HUES6 (cell line): ENCODE results near the gene NDUFA5.

ENCODE experiments used
- H3K27ac ChIP-seq: 2 replicates; pipeline ENCODE4 v1.7.0; 2013; ENCODE audit warnings: low read depth, mild to moderate bottlenecking, low read length, inconsistent platforms
- H3K27me3 ChIP-seq: 2 replicates; pipeline ENCODE4 v1.6.1; 2013; ENCODE audit warnings: low read length; ENCODE audit not compliant: control insufficient read depth, insufficient read depth
- H3K36me3 ChIP-seq: 2 replicates; pipeline ENCODE4 v1.6.1; 2013; ENCODE audit warnings: low read length; ENCODE audit not compliant: control insufficient read depth, insufficient read depth
- H3K4me1 ChIP-seq: 2 replicates; pipeline ENCODE4 v1.6.1; 2013; ENCODE audit warnings: low read length; ENCODE audit not compliant: control insufficient read depth, insufficient read depth
- H3K4me3 ChIP-seq: 2 replicates; pipeline ENCODE4 v1.5.1; 2013; ENCODE audit warnings: low read depth, low read length
- H3K9ac ChIP-seq: one replicate; pipeline ENCODE4 v1.6.1; 2013; ENCODE audit warnings: mild to moderate bottlenecking, low read length
- H3K9me3 ChIP-seq: 2 replicates; pipeline ENCODE4 v1.6.1; 2013; ENCODE audit warnings: low read depth, low read length; ENCODE audit not compliant: control insufficient read depth, insufficient read depth

Gene NDUFA5

DNA sequence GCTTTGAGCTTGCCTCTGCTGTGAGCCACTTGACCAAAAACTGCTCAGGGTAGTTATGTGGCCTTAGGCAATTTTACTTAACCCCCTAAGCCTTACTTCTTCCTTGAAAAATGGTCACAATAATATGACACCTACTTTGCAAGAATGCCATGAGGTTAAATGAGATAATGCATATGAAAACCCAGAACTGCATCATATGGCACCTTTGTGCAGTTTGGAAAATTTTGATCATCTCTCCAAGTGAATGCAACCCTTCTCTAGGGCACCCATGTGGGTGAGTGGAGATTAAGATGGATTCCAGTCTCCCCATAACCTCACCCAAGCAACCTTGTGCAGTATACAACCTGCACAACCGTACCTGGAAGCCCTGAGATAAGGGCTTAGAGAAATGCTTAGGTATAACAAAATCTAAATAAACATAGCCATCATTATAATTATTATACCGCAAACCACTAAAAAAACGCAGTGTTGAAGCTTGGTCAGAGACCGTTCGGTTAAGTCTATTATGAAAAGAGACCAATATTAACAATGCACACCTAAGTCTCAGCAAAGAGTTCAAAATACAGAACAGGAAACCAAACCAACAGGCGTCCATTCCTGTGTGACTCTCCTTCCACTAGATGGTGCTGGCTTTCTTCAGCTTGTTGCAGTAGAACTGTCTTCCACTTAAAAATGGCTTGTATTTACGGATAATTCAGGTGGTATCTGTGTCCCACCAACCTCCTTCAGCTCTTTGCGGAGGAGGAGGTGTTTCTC is 23.0 kb upstream of the NDUFA5 start:
- H3K27ac ChIP-seq = no peak overlapping the region
- no peaks in the 10 kb centered on the region for H3K27me3 ChIP-seq
- H3K4me3 ChIP-seq = no peak overlapping the region
- no peaks in the 10 kb centered on the region for H3K36me3 ChIP-seq
- no peaks in the 10 kb centered on the region for H3K9me3 ChIP-seq
- no peak overlapping the region for H3K9ac ChIP-seq
- peaks cover 11% of the 10 kb centered on the region for H3K4me1 ChIP-seq

DNA sequence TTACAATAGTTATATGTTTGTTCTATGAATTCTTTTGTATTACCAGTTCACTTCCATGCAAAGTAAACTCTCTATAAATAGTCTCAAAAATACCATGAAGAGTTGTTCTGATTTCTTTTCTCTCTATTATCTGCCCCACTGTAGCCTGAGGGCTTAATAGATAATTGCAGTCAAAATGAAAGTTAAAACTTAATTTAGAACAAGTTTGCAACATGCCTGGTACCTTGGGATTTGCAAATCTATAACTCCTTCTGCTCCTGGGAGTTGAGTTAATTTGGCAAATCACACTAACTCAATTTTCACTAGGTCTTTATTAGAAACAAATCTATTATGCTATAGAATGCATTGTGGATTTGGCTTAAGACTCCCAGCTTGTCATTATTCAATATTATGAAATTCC is 21.8 kb upstream of the NDUFA5 start:
- Histone ChIP-seq H3K36me3 (no peaks in the 10 kb centered on the region), H3K27me3 (no peaks in the 10 kb centered on the region), H3K4me3 (no peak overlapping the region), H3K9ac (no peak overlapping the region), H3K9me3 (no peaks in the 10 kb centered on the region), H3K27ac (no peak overlapping the region), H3K4me1 (peaks cover 23% of the 10 kb centered on the region)

GRCh38 chr7:123573896-123574467 is 16.4 kb upstream of the NDUFA5 start:
- Histone ChIP-seq H3K4me1 (peaks cover 29% of the 10 kb centered on the region), H3K27me3 (no peaks in the 10 kb centered on the region), H3K27ac (peak overlapping the region; percentile 68; the same call in 1 of the 2 replicates), H3K4me3 (no peak overlapping the region), H3K9ac (no peak overlapping the region), H3K9me3 (no peaks in the 10 kb centered on the region), H3K36me3 (no peaks in the 10 kb centered on the region)

DNA sequence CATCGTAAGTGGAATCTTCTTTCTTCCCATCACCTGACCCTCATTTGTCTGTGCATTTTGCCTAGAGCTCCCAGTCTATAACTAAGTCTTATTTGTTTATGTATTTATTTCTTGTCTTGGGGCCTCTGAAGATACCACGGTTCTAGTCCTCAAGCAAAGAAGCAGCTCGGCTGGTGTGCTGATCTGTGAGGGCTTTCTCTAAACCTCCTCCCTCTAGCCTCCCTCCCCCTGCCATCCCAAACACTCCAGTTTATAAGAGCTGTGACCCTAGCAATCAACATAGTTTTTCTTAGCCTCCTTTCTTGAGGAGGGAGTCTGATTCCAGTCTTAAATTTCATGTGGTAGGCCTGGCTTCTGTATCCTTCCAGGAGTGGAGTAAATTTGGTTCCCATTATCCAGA is 15.7 kb upstream of the NDUFA5 start:
- H3K9me3 ChIP-seq = no peaks in the 10 kb centered on the region
- no peaks in the 10 kb centered on the region for H3K36me3 ChIP-seq
- H3K9ac ChIP-seq = no peak overlapping the region

GRCh38 chr7:123571684-123572083 is 14.1 kb upstream of the NDUFA5 start:
- H3K27me3 ChIP-seq = no peaks in the 10 kb centered on the region
- peaks cover 29% of the 10 kb centered on the region for H3K4me1 ChIP-seq
- no peak overlapping the region for H3K4me3 ChIP-seq
- H3K36me3 ChIP-seq = no peaks in the 10 kb centered on the region
- no peak overlapping the region for H3K27ac ChIP-seq
- no peak overlapping the region for H3K9ac ChIP-seq
- H3K9me3 ChIP-seq = no peaks in the 10 kb centered on the region

More for the DNA sequence above, 15.7 kb upstream of the NDUFA5 start:
- Histone ChIP-seq H3K27ac (no peak overlapping the region), H3K4me1 (peaks cover 29% of the 10 kb centered on the region), H3K4me3 (no peak overlapping the region), H3K27me3 (no peaks in the 10 kb centered on the region)

- Histone ChIP-seq H3K36me3 (no peaks in the 10 kb centered on the region), H3K9me3 (no peaks in the 10 kb centered on the region), H3K4me3 (no peak overlapping the region), H3K9ac (no peak overlapping the region), H3K27ac (no peak overlapping the region), H3K4me1 (peaks cover 26% of the 10 kb centered on the region), H3K27me3 (no peaks in the 10 kb centered on the region)
Observed at GRCh38 chr7:123571187-123571586, 13.6 kb upstream of the NDUFA5 start.

- no peaks in the 10 kb centered on the region for H3K27me3 ChIP-seq
- no peak overlapping the region for H3K4me3 ChIP-seq
- H3K4me1 ChIP-seq = peaks cover 24% of the 10 kb centered on the region
- no peak overlapping the region for H3K27ac ChIP-seq
- H3K9ac ChIP-seq = no peak overlapping the region
- H3K36me3 ChIP-seq = no peaks in the 10 kb centered on the region
- no peaks in the 10 kb centered on the region for H3K9me3 ChIP-seq
Observed at GRCh38 chr7:123570390-123571182, 13.0 kb upstream of the NDUFA5 start.

GRCh38 chr7:123569352-123570010 is 11.9 kb upstream of the NDUFA5 start:
- H3K9me3 ChIP-seq = no peaks in the 10 kb centered on the region
- H3K36me3 ChIP-seq = no peaks in the 10 kb centered on the region
- no peak overlapping the region for H3K9ac ChIP-seq
- H3K4me1 ChIP-seq = peaks cover 14% of the 10 kb centered on the region
- no peak overlapping the region for H3K4me3 ChIP-seq
- H3K27me3 ChIP-seq = no peaks in the 10 kb centered on the region
- H3K27ac ChIP-seq = no peak overlapping the region

- H3K27ac ChIP-seq = no peak overlapping the region
- no peak overlapping the region for H3K4me3 ChIP-seq
- H3K36me3 ChIP-seq = no peaks in the 10 kb centered on the region
- H3K9me3 ChIP-seq = no peaks in the 10 kb centered on the region
- no peaks in the 10 kb centered on the region for H3K4me1 ChIP-seq
- H3K9ac ChIP-seq = no peak overlapping the region
- no peaks in the 10 kb centered on the region for H3K27me3 ChIP-seq
Observed at GRCh38 chr7:123562121-123562520, 4.5 kb upstream of the NDUFA5 start.

- H3K27me3 ChIP-seq = no peaks in the 10 kb centered on the region
- H3K9ac ChIP-seq = peak overlapping the region; percentile 30
- H3K4me3 ChIP-seq = peak overlapping the region; percentile 89
- H3K36me3 ChIP-seq = peaks cover 19% of the 10 kb centered on the region
- no peak overlapping the region for H3K27ac ChIP-seq
- peaks cover 3% of the 10 kb centered on the region; the same call in 1 of the 2 replicates for H3K4me1 ChIP-seq
- no peaks in the 10 kb centered on the region for H3K9me3 ChIP-seq
Observed at GRCh38 chr7:123558289-123558874, 764 bp upstream of the NDUFA5 start.
